ENCODE data around the gene GALNT9.

DNA sequence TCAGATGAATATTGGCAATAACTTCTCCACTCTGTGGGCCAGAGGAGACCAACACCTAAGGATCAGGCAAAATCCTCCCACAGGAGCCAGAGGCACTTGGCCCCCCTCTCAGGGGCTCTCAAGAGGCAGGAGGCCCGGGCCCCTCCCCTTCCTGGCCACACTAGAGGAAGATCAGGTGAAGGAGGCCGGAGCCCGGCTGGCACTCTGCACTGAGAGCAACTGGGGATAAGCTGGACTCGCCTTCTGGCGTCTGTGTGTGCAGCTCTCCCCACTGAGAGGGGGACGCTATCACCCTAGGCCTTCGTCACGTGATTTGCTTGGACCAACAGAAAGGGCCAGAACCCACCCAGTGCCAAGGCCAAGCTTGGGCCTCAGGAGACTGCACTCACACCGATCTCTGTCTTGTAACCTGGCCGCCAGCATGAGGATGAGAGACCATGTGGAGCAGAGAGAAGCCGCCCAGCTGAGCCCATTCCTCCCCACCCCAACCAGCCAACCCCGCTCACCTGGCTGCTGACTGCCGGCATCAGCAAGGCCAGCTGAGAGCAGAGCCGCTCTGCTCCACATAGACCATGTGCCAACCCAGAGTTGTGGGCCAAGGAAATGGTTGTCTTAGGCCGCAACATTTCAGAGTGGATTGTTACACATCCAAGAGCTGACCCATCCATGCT is 121.1 kb downstream of the GALNT9 start:
- TF ChIP-seq, protein P1, sequence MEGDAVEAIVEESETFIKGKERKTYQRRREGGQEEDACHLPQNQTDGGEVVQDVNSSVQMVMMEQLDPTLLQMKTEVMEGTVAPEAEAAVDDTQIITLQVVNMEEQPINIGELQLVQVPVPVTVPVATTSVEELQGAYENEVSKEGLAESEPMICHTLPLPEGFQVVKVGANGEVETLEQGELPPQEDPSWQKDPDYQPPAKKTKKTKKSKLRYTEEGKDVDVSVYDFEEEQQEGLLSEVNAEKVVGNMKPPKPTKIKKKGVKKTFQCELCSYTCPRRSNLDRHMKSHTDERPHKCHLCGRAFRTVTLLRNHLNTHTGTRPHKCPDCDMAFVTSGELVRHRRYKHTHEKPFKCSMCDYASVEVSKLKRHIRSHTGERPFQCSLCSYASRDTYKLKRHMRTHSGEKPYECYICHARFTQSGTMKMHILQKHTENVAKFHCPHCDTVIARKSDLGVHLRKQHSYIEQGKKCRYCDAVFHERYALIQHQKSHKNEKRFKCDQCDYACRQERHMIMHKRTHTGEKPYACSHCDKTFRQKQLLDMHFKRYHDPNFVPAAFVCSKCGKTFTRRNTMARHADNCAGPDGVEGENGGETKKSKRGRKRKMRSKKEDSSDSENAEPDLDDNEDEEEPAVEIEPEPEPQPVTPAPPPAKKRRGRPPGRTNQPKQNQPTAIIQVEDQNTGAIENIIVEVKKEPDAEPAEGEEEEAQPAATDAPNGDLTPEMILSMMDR (IDR thresholded peaks at IDR 0.05; ENCODE audit: borderline replicate concordance, extremely low read depth, low read length, poor library complexity, severe bottlenecking): no peak
- TF ChIP-seq EZH2 (IDR thresholded peaks at IDR 0.05; ENCODE audit: borderline replicate concordance, low read depth, low read length, severe bottlenecking): no peak

Measured in DND-41 (cell line).